HG03175 (cell line): Measurements from ENCODE around the gene SPART.

Source experiments
- ATAC-seq: cut with Tn5 transposase; IDR thresholded peaks from one replicate; pipeline ENCODE4 v1.9.1; 2021; ENCODE audit warnings: mild to moderate bottlenecking, moderate library complexity; ENCODE audit not compliant: unreplicated experiment

SPART gene

DNA sequence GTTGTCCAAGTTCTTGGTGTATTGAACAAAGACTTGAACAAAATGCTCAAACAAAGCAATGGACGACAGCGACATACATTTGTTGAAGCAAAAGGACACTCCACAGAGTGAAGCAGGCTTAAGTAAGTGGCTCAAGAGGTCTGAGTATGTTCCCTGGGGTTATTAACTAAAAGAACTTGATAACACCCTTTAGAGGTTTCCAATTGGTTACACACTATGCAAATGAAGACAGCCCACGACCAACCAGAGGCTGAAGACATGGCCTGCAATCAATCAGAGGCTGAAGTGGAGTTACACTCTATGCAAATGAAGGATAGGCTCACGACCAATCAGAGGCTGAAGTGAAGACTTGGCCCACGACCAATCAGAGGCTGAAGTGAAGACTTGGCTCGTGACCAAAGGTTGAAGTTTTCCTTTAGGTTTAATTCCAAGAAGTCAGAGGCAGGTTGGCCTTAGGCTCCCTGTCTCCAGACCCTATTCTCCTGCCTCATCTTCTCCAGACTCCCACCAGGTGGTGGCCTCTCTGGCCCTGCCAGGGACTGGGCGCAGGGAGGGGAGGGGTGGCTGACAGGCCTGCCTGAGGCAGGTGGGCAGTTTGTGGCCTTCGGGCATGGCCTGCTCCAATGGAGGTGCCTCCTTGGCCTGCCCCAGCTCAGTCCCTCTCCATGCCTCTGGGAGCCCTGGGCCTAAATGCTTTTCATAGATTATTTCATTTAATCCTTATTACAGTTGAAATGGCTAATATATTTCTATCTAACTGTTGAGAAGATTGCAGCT is 86.6 kb downstream of the SPART start:
- ATAC-seq, result no peak

DNA sequence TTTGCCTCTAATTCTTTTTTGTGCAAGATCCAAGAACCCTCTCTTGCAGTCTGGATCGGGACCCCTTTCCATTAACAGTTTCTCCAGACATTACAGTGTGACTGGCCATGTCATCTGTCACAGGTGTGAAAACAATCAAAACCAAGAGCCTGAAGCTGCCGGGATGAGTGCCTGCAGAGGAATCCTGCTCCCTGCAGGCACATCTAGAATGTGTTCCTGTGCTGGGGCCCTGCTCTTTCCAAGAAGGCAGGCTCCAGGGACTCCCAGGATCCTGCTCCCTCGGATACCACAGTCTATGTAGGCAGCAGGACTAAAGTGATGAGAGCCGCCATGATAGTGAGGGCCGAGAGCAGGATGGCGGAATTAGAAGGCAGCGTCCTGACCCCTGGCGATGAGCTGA is 87.4 kb downstream of the SPART start:
- no peak for ATAC-seq
